Measurements from ENCODE around the gene TBKBP1. TPM values are rescaled to one million over a fixed set of nuclear protein-coding genes. Genes with fewer than 3 reads are reported as not detected.

Gene TBKBP1
- total and polyA plus RNA-seq, 2 donors (not counting 3 experiments of a cell fraction or from before 2014, with no cell fraction given) = 7.0 to 11.7 TPM

- H2AFZ ChIP-seq (ENCODE audit: low read depth, low read length) = no peak overlapping the region
- H3K9ac ChIP-seq (replicated peaks; ENCODE audit: extremely low read depth, insufficient read depth, low read length) = peak overlapping the region; percentile 81
- peaks cover 13% of the 10 kb centered on the region for H4K20me1 ChIP-seq (replicated peaks; ENCODE audit: control insufficient read depth, extremely low read depth, insufficient read depth, low read length)
- H3K27ac ChIP-seq (ENCODE audit: insufficient read depth, low read depth, low read length) = peak overlapping the region; percentile 42
- H3K79me2 ChIP-seq (ENCODE audit: control insufficient read depth, insufficient read depth, low read length) = peaks cover 51% of the 10 kb centered on the region
- H3K9me1 ChIP-seq (replicated peaks; ENCODE audit: control insufficient read depth, extremely low read depth, insufficient read depth, low read length) = no peaks in the 10 kb centered on the region
- DNase-seq (ENCODE audit: low read depth, low spot score) (peak; percentile 95), FAIRE-seq (peak; percentile 81)
- H3K4me1 ChIP-seq (ENCODE audit: control insufficient read depth, extremely low read depth, insufficient read depth, low read length) = peaks cover 37% of the 10 kb centered on the region
- H3K36me3 ChIP-seq (ENCODE audit: control insufficient read depth in 2 of 2, extremely low read depth in 1 of 2, insufficient read depth in 2 of 2, low read length in 2 of 2) = peaks cover 15 to 17% of the 10 kb centered on the region in 2 experiments
- ChIA-PET POLR2A (interaction anchor here (0.5 to 1.2 kb wide), 3 partner anchors 8 to 40 kb away, joined by 6 to 9 read pairs (median 6); no protein-coding TSS in a partner anchor), CTCF (interaction anchor here (1.8 to 4.7 kb wide), 2 partner anchors 12 to 35 kb away, joined by 8 to 23 read pairs; no protein-coding TSS in a partner anchor)
- intact Hi-C loops (cut with micrococcal nuclease) = loop anchor here (5.0 kb wide), 1 partner anchor 36 kb away; no protein-coding TSS in a partner anchor
- no peaks in the 10 kb centered on the region for H3K27me3 ChIP-seq (ENCODE audit: control insufficient read depth in 2 of 2, insufficient read depth in 2 of 2, low read length in 2 of 2)
- BruUV-seq (replicated peaks) = no TSS peak
- H3K4me3 ChIP-seq (replicated peaks in 1 of 3; ENCODE audit: insufficient read depth in 1 of 3, low read depth in 1 of 3, low read length in 3 of 3) = peak overlapping the region; percentile 90 to 97 (median 93)
- TF ChIP-seq POLR2AphosphoS5 (IDR thresholded peaks at IDR 0.05; ENCODE audit: insufficient read depth, low read depth, low read length) (peak; percentile 52), FOS (IDR thresholded peaks at IDR 0.05; ENCODE audit: borderline replicate concordance, insufficient read depth, low read length) (no peak), GATA2 (IDR thresholded peaks at IDR 0.05; ENCODE audit: insufficient read depth, insufficient read length, low read depth, low read length) (no peak), POLR2A (IDR thresholded peaks at IDR 0.05; ENCODE audit: low read depth, low read length) (peak; percentile 57), MYC (IDR thresholded peaks at IDR 0.05; ENCODE audit: low read depth, low read length) (peak; percentile 93), JUN (IDR thresholded peaks at IDR 0.05; ENCODE audit: borderline replicate concordance, insufficient read depth, insufficient read length, low read depth) (no peak), EZH2 (IDR thresholded peaks at IDR 0.05; ENCODE audit: borderline replicate concordance, low read depth, low read length, severe bottlenecking) (no peak), MAX (IDR thresholded peaks at IDR 0.05; ENCODE audit: insufficient read depth, insufficient read length) (peak; percentile 33), CTCF (IDR thresholded peaks at IDR 0.05; ENCODE audit: extremely low read depth in 1 of 2, insufficient read depth in 1 of 2, low read depth in 1 of 2, low read length in 2 of 2) (no peak)
- dilution Hi-C loops (cut with MboI; ENCODE audit: extremely low pct_ligation_motif_present, low sequenced_read_pairs) = no loop called here
- H3K9me3 ChIP-seq (replicated peaks; ENCODE audit: control insufficient read depth, insufficient read depth, low read length) = no peaks in the 10 kb centered on the region
- peak overlapping the region; percentile 99 for H3K4me2 ChIP-seq (ENCODE audit: insufficient read depth, low read length)
Measured at GRCh38 chr17:47650525-47651522, 43.1 kb upstream of the TBKBP1 start.
